ENCODE results near the gene AKR1B1.

- TF ChIP-seq CTCF (conservative IDR thresholded peaks at IDR 0.05 in 1 of 2, IDR thresholded peaks at IDR 0.05 in 1 of 2; ENCODE audit: low read depth in 1 of 2, low read length in 2 of 2) (no peak), EZH2 (IDR thresholded peaks at IDR 0.05; ENCODE audit: low read length, missing control alignments) (no peak)
These were observed 6.5 kb downstream of the AKR1B1 start for GRCh38 chr7:134452419-134452838.
